ENCODE results near the gene VPS72.
"Not testable (repeated sequence)": the region's sequence is repeated elsewhere in the genome, so short reads cannot be mapped to it uniquely, and the experiment has no call there.

The VPS72 gene

GRCh38 chr1:151192047-151192446, 2.0 kb upstream of the VPS72 start:
- peaks cover 29% of the 10 kb centered on the region for H3K79me2 ChIP-seq (ENCODE audit: insufficient read depth, low read depth)
- no peak overlapping the region for H3K9ac ChIP-seq
- H3K4me1 ChIP-seq (ENCODE audit: low read depth, poor library complexity, severe bottlenecking): peaks cover 29% of the 10 kb centered on the region
- no peak overlapping the region for H3K27ac ChIP-seq
- no peak overlapping the region for H2AFZ ChIP-seq (ENCODE audit: low read depth)
- peaks cover 20% of the 10 kb centered on the region for H3K27me3 ChIP-seq (ENCODE audit: insufficient read depth, low read depth)
- H3K36me3 ChIP-seq (ENCODE audit: insufficient read depth): no peaks in the 10 kb centered on the region
- no peak for TF ChIP-seq CTCF (conservative IDR thresholded peaks at IDR 0.05; ENCODE audit: low read depth, low read length)
- H4K20me1 ChIP-seq (ENCODE audit: insufficient read depth): no peaks in the 10 kb centered on the region
- H3K4me2 ChIP-seq: no peak overlapping the region
- no peak overlapping the region for H3K4me3 ChIP-seq (IDR thresholded peaks at IDR 0.05; ENCODE audit: insufficient read depth, low read depth, low read length)

DNA sequence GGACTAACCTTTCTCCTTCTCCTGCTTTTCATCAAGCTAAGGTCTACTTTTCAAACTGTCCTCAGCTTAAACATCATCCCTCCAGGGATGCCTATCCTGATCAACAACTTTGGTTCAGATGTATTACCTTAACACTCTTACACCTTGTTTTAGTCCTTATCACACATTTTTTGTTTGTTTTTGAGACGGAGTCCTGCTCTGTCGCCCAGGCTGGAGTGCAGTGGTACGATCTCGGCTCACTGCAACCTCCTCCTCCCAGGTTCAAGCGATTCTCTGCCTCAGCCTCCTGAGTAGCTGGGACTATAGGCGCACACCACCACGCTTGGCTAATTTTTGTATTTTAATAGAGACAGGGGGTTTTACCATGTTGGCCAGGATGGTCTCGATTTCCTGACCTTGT, 1.3 kb downstream of the VPS72 start:
- not testable (repeated sequence) for H3K4me3 ChIP-seq (IDR thresholded peaks at IDR 0.05; ENCODE audit: insufficient read depth, low read depth, low read length); H3K27ac ChIP-seq; H4K20me1 ChIP-seq (ENCODE audit: insufficient read depth); H2AFZ ChIP-seq (ENCODE audit: low read depth)
- Histone ChIP-seq H3K79me2 (ENCODE audit: insufficient read depth, low read depth) (peaks cover 31% of the 10 kb centered on the region), H3K36me3 (ENCODE audit: insufficient read depth) (peaks cover 10% of the 10 kb centered on the region; the same call in 1 of the 2 replicates), H3K4me1 (ENCODE audit: low read depth, poor library complexity, severe bottlenecking) (peaks cover 18% of the 10 kb centered on the region), H3K4me2 (peak overlapping the region; percentile 92), H3K27me3 (ENCODE audit: insufficient read depth, low read depth) (peaks cover 11% of the 10 kb centered on the region; the same call in 1 of the 2 replicates), H3K9ac (peak overlapping the region; percentile 74; the same call in 1 of the 2 replicates)

DNA sequence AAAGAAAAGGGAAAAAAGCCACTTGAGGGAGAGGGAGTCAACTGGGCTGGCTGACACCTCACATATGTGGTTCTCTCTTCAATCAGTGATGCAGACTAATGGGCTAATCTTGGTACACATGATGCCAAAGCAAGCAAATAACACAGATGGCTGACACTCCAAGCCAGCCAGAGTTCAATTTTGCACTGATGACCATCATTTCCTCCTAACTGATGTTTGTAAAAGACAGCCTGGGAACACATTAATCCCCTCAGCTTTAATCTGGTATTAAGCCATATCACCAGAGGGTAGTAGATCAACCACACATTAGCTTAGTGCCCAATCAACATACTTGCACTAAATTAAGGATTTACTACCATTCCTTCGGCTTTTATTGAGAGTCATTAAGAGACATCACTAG, 2.8 kb downstream of the VPS72 start:
- Histone ChIP-seq H3K4me2 (no peak overlapping the region), H3K79me2 (ENCODE audit: insufficient read depth, low read depth) (peaks cover 31% of the 10 kb centered on the region), H3K4me3 (IDR thresholded peaks at IDR 0.05; ENCODE audit: insufficient read depth, low read depth, low read length) (no peak overlapping the region), H3K27me3 (ENCODE audit: insufficient read depth, low read depth) (no peaks in the 10 kb centered on the region), H3K4me1 (ENCODE audit: low read depth, poor library complexity, severe bottlenecking) (peaks cover 18% of the 10 kb centered on the region), H2AFZ (ENCODE audit: low read depth) (no peak overlapping the region), H4K20me1 (ENCODE audit: insufficient read depth) (no peaks in the 10 kb centered on the region), H3K36me3 (ENCODE audit: insufficient read depth) (peaks cover 22% of the 10 kb centered on the region; the same call in 1 of the 2 replicates), H3K27ac (no peak overlapping the region), H3K9ac (no peak overlapping the region)
- no peak for TF ChIP-seq CTCF (conservative IDR thresholded peaks at IDR 0.05; ENCODE audit: low read depth, low read length)

DNA sequence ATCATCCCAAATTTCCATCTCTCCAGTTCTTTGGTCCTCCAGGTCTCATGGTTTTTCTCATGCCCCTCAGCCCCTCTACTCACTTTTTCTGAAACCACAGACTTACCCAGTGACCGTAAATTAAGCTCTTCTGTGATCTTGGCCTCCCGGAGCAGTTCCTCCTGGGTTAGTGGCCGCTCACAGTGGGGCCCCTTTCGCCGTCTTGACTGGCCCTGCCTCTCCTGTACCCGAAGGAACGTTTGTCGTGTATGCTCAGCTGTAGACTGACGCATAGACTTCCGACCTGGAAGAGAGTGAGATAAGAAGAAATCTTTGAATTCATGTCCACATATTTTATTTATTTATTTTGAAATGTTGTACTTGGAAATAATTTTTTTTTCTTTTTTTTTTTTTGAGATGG, 5.8 kb downstream of the VPS72 start:
- Histone ChIP-seq H3K79me2 (ENCODE audit: insufficient read depth, low read depth) (peaks cover 23% of the 10 kb centered on the region), H3K9ac (no peak overlapping the region), H3K36me3 (ENCODE audit: insufficient read depth) (peaks cover 23% of the 10 kb centered on the region; the same call in 1 of the 2 replicates)

More for the DNA sequence above, 5.8 kb downstream of the VPS72 start:
- no peak overlapping the region for H2AFZ ChIP-seq (ENCODE audit: low read depth)
- no peak overlapping the region for H3K4me2 ChIP-seq
- no peaks in the 10 kb centered on the region for H3K27me3 ChIP-seq (ENCODE audit: insufficient read depth, low read depth)
- H4K20me1 ChIP-seq (ENCODE audit: insufficient read depth): no peaks in the 10 kb centered on the region
- peaks cover 11% of the 10 kb centered on the region for H3K4me1 ChIP-seq (ENCODE audit: low read depth, poor library complexity, severe bottlenecking)
- H3K27ac ChIP-seq: no peak overlapping the region
- TF ChIP-seq CTCF (conservative IDR thresholded peaks at IDR 0.05; ENCODE audit: low read depth, low read length): no peak
- no peak overlapping the region for H3K4me3 ChIP-seq (IDR thresholded peaks at IDR 0.05; ENCODE audit: insufficient read depth, low read depth, low read length)

Measured in KMS-11 (cell line).